Activated T-helper 1 cell treated with anti-CD3 and anti-CD28 coated beads, Interleukin-2, amount 50 U/mL, for 16 hours (primary cell): ENCODE results near the gene ZNF280D.
"Not testable (repeated sequence)": the region's sequence is repeated elsewhere in the genome, so short reads cannot be mapped to it uniquely, and the experiment has no call there.

Experiments
- DNase-seq, 2 donors: peaks; one replicate each; pipeline ENCODE4 v3.0.0-alpha.2; 2020; ENCODE audit warnings: low read depth in 1 of 2, low spot score in 1 of 2

ZNF280D gene

DNA sequence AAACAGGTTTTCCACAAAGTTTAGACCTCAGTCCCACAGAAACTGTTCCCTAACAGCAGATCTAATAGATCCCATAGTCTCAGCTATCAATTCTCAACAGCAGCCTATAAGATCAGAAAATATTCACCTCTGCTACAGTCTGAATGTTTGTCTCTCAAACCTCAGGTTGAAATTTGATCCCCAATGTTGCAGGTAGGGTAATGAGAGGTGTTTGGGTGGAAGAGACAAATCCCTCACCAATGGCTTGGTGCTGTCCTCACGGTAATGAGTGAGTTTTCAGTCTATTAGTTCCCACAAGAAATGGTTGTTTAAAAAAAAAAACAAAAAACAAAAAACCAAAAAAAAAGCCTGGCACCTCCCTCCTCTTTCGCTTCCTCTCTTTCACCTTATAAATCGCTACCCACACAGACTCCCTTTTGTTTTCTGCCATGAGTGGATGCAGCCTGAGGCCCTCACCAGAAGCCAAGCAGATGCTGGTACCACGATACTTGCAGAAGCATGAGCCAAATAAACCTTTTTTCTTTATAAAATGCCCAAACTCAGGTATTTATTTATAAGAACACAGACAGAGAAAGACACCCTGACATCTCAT is 14.2 kb downstream of the ZNF280D start:
- no peak for DNase-seq

DNA sequence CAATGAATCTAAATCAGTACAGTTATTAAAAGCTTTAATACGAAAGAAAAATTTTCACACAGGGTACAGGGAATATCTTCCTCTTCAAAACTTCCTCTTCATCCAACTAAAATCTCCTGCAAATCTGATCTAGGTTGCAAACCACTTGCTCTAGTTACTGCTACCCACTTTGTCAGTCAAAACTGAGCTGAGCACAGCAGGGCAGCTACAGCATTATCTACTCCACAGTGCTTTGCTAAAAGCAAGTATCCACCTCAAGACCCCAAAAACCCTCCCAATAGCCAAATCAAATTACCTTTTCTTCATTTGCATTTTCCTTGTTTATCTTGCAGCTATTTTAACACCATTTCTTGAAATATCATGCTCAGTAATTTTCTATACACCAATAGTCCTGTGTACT is 14.7 kb downstream of the ZNF280D start:
- no peak for DNase-seq

DNA sequence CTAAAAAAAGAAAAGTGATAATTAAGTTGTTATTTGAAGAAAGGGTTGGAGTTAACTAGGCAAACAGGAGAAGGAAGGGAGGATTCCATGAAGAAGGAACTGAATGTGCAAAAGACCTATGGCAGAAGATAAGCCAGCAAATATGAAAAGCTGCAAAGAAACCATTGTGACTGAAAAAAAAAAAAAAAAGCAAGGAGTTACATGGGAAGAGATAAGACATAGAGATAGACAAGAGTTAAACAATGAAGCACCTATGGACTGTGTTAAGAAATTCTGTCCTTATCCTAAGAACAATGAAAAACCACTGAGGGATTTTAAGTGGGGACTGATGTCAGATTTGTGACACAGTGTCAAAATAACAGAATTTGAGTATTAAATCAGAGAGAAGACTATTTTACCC is 17.0 kb downstream of the ZNF280D start:
- DNase-seq: no peak

DNA sequence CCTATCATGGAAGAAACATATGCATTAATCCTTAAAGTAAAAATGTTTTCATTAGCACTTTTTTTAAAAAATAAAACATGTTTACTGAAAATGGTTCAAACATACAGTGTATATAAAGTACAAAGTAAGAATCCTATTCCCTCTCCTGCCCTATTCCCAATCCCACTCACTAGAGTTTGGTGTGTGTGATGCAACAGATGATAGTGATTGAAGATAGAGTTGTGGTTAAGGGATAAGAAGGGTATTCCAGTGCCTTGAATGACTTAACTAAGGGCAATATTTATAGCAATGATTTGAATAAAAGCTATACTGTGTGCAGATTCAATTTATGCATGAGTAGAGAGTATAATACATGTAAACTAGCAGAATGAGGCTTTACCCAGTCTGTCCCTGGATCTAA is 18.1 kb downstream of the ZNF280D start:
- no peak for DNase-seq

DNA sequence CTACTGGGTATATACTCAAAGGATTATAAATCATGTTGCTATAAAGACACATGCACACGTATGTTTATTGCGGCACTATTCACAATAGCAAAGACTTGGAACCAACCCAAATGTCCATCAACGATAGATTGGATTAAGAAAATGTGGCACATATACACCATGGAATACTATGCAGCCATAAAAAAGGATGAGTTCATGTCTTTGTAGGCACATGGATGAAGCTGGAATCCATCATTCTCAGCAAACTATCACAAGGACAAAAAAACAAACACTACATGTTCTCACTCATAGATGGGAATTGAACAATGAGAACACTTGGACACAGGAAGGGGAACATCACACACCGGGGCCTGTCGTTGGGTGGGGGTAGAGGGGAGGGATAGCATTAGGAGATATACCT is 23.8 kb downstream of the ZNF280D start:
- not testable (repeated sequence) for DNase-seq

DNA sequence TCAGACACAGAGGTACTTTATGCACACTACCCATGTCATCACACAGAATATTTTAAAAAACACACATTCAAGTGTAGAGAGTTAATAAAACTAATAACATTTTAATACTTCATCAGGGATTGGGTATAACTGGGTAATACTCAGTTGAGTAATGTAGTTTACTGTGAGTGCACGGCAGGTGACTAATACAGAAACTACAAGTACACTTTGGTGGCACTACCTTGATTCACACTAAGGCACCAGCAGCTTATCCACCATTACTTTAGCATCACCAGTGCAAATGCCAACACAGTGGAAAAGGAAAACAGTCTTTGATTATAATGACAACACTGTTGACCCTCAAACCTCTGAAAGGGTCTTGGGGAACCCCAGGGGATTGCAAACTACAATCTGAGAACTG is 33.6 kb downstream of the ZNF280D start:
- no peak for DNase-seq

DNA sequence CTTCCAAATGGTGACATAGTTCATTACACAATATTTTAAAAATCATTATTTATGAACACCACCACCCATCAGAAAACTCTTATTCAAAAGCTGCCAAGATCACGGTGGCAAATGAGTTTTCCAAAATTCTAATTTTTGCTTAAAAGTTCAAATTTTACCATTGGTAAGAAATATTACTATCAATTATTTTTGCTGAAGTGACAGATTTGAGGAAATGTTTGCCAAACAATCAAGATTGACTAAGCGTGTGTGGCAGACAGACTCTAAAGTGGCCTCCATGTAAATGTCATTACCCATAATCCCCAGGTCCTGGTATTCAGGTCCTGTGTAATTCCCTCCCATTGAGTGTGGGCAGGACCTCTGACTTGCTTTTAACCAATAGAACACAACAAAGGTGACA is 35.0 kb downstream of the ZNF280D start:
- DNase-seq: no peak

DNA sequence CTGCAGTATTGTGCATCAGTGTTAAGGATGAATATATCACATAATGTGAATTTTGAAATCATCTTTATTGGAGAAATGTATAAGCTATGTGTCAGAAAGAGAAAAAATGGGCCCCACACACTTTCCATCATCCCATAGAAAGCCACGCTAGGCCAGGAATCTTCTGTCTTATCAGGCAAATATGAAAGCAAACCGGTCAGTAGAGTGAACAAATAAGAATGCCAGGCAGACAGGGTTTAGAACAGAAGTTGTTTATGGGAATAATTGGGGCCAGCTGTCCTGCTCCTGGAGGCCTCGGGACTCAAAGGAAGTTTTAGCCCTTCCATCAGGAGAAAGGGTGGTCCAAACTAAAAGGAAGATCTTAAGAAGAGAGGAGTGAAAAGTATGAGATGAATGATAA is 39.5 kb downstream of the ZNF280D start:
- no peak for DNase-seq

DNA sequence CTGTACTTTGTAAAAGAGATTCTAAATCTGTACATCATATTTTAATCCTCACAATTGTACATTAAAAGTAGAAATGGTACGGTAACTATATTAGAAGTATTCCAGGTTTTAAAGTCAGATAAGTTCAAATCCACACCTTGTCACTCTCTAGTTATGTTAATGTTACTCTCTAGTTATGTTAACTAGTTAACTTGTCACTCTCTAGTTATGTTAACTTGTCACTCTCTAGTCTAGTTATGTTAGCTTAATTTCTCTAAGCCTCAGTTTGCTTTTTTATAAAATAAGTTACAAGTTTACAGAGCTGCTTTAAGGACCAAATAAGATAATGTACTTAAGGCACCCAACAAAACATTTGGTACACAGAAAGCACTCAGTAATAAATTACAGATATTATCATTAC is 42.6 kb downstream of the ZNF280D start:
- no peak for DNase-seq

DNA sequence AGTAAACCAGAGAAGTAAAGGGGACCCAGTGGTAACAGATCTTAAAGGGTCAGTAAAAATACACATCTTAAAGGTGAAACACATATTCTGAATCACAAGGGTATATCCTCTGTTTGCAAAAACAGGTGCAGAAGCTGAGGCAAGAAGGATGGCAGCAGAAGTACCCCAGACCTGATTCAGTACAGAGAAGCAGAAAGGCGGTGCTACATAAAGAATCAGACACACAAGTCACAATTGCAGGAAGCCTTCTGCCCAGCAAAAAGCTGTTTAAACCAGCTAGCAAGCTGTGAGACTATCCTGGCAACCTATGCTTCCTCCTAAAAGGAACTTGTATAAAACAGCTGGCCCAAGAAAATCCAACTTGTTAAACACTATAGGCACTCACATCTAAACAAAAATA is 49.4 kb downstream of the ZNF280D start:
- DNase-seq: no peak

DNA sequence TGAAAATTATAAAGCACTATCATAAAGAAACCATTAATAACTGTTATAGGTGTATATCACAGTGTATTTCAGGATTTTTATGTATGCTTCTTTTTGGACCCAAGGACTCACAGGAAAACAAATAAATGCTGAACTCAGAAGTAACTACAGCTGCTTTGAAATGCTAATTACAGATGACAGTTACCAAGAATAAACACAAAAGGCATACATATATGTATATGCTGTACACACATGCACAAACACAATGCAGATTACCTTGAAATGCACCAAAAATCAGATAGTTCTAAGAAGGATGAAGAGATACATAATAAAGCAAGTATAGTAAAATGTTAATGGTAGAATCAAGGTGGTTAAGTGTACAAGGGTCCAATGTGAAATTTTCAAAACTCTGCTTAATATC is 52.2 kb downstream of the ZNF280D start:
- no peak for DNase-seq

DNA sequence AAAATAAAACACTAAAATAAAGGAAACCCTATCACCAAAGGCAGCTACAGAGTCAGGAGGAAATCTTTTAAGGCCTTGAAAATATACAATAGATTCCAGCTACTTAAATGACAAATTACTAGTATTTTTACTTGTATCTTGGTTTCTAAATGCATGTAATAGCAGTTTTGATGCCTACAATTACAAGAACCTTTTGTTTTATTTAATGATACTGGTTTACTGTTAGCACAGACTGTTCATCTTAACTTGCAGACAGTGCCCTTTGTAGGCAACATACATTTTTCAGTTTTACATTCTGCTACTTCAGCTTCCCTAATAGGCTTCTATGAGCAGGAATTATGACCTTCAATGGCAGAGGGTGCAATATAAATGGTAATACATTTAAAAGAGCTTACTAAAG is 54.1 kb downstream of the ZNF280D start:
- no peak for DNase-seq

DNA sequence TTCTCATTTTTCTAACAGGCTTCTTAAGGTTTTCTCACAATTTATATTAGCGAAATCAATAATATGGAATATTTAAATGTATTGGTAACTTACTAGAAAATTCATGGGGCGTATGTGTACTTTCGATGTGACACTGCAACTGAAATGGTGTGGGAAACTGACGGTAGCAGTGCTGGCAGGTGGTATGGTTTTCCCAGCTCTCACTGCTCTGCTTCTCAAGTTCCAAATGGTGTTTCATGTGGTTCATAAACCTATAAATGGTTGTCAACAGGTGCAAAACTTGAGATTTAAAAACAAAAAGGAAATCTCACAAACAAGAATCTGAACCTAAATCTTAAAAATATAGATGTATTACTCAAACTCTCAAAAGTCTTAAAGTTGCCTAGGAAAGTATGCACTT is 54.7 kb downstream of the ZNF280D start:
- no peak for DNase-seq

DNA sequence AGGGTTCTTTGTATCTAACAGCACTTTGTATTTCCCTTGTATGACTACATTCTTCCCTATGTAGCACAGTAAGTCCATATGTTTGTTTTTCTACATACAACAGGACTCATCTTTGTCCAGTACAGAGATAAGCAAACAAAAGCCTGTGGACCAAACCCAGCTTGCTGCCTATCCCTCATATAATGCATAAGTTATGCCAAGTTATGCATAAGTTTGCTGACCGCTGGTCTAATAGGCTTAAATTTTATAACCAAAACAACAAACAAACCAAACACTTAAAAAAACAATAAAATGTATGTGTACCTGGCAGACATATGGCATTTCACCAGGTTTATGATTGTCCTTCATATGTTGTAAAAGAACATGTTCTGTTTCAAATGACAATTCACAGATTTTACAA is 56.0 kb downstream of the ZNF280D start:
- DNase-seq: no peak

DNA sequence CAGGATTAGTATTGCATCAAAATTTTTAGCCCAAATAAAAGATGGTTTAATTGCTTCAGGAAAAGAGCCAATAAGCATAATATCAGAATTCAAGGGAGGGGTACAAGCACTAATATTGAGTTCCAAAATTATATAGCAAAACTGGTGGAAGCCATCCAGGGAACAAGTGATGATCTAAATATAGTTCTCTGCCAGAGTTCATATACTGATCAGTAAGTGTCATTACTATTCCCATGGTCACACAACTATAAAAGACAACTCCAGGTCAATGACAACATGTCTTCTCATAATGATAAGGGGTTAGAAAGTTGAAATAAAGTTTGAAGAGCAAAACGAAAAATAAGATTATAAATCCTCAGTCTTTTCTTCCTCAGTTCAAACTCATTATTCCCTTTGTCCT is 57.4 kb downstream of the ZNF280D start:
- no peak for DNase-seq

DNA sequence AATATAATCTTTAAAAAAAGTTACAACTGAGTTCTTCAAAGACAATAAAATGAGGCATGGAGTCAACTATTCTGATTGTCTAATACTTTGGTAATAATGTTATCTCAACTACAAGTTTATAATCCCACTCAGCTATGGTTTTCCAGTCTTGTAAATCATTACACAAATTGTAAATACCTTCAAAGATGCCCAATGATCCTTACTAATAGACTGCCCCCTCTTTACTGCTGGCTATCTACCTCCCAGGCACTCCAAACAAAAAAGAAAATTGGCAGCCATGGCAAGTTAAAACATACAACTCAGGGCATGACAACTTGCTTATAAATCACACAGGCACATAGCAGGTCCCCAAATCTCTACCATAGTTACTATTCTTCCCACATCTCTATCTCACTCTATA is 58.5 kb downstream of the ZNF280D start:
- no peak for DNase-seq

DNA sequence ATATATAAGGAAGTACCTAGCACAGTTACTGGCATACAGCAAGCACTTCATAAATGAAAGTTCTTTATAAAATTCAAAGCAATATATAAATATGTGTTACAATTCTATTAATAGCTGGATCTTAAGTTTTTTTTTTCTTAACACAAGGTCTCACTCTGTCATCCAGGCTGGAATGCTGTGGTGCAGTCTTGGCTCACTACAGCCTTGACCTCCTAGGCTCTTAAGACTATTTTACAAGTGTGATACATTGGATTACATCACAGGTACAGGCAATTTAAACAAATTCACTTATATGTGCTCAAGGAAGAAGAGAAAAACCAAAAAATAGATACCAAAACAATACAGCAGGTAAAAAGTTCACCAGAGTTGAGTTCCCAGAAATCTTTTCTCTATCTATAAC is 60.6 kb downstream of the ZNF280D start:
- DNase-seq: no peak

DNA sequence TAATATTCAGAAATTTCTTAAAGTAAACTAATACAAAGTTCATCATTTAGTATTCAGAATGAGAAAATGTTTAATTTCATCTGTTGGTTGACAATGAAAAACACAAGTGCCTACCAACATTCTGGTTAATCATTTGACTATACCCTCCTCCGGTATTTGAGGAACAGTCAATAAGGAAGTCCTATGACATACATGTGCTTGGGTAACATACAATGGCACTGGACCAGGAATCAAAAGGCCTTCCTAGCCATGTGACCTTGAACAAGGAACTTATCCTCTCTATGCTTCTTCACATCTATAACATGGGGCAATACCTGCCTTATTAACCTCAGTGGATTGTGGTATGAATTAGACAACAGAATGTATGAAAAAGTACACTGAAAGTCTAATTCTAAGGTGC is 65.8 kb downstream of the ZNF280D start:
- no peak for DNase-seq

DNA sequence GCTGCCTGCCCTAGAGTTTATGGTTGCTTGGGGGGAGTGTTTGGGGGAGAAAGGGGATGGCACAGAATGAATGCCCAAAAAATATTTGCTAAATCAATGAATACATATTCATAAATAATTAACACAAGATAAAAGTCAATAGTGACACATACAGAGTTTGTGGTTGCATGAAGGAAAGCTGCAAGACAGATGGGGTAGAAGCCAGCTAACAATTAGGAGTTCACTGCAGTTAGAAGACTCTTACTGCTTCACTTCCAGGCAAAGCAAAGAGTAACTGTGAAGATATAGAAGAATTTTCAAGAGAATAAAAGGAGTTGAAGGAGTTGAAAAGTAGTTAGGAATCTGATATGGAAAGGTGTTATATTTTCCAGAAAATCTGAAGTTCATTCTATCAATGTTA is 72.4 kb downstream of the ZNF280D start:
- DNase-seq: no peak

DNA sequence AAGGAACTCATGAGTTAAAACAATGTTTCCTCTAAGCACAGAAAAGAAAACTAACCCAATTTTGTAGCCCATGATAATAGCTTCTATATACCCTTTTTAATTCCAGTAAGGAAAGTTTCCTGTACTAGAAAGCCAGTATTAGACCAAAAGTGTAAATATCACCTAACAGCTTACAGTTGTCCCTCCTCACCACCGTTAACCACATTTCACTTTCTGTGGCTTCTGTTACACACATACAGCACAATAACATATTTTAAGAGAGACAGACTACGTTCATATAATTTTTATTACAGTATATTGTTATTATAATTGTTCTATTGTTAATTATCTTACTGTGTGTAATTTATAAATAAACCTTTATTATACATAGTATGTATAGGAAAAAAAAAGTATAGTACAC is 74.1 kb downstream of the ZNF280D start:
- DNase-seq: no peak

DNA sequence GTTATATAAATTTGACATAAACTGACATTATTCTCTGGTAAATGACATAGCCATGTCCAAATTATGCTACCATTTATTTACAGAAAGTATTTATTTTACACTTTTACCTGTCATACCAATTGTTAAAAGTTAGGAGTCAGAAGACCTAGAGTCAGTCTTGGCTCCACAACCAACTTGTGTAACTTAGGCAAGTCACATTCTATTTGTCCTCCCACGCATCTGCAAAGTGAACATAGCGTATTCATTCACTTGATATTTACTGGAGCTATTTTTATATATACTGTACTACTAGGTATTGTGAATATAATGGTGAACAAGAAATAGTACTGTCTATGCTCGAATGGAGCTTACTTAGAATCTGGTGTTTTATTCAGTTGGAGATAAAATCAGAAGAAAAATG is 78.7 kb downstream of the ZNF280D start:
- no peak for DNase-seq

DNA sequence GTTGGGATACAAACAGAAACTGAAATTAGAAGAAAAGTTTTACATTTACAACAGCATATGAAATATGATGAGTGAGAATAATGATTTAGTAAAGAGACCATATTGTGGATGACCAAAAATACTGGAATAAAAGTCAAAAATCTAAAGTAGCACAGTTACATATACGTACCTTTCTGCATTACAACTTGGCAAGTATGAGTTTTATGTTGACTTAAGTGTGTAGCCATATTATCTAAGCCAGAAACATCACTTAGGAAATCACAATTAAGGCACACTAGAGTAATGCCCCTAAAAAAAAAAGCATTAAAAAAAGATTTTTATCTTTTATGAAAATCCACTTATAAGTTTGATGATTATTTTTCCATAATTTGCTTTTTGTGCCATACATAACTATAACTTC is 79.1 kb downstream of the ZNF280D start:
- DNase-seq: no peak

DNA sequence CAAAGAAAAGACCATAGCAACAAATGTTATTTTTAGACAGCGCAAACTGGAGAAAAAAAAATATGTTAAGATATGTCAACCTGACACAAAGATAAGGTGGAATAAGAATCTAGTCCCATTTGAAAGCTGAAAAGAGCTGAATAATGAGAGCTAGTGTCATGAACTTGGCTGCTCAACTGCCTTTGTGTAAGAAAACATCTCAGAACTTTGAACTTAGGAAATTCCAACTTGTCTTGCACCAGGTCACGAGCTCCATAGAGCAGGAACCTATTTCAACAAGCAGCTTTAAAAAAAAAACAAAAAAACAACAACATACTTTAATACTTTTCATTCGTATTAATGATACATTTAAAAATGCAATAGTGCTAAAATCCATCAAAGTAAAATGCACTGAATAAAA is 79.5 kb downstream of the ZNF280D start:
- no peak for DNase-seq

DNA sequence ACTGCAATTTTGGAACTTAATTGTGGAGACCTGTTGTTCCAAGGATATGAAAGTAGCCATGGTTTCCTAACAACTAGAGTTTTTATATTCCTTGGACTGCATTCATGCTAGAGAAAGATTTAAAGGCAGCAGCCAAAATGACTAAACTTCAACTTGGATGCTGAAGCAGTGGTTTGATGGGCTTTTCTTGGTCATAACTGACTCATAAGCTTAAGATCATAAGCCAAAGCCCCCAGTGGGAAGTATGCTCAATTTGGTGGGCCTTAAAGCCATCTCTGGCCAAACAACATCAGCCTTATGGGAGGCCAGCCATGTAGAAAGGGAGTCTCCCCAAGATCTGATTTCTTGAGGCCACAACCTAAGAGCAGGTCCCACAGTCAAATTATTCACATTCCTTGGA is 80.2 kb downstream of the ZNF280D start:
- DNase-seq: no peak
